Panc1 (cell line): Measurements from ENCODE around the gene ITGA3. TPM values are rescaled to one million over a fixed set of nuclear protein-coding genes. Genes with fewer than 3 reads are reported as not detected.
"Not testable (repeated sequence)": the region's sequence is repeated elsewhere in the genome, so short reads cannot be mapped to it uniquely, and the experiment has no call there.

ENCODE experiments used
- ATAC-seq: fragments of 200-7000 bp; cut with Tn5 transposase; 2 replicates; pipeline ENCODE4 v1.9.1; 2020; ENCODE audit warnings: mild to moderate bottlenecking, moderate library complexity
- BruUV-seq: library from RNA; stranded (reverse); fragments of 400-500 nt; replicated peaks from 2 replicates; lab custom pipeline; 2021; lab: Mats Ljungman, UMichigan
- CTCF ChIA-PET: fragments of 300-600 bp; sonication (Branson Sonifier 250); formaldehyde crosslinking; loops from one replicate; lab custom pipeline; 2022; ENCODE audit warnings: antibody characterized with exemption; lab: Charles Lee
- POLR2A ChIA-PET: fragments of 300-600 bp; sonication (Branson Sonifier 250); formaldehyde crosslinking; loops from one replicate; lab custom pipeline; 2022; ENCODE audit warnings: antibody characterized with exemption; lab: Charles Lee
- DNase-seq: peaks from one replicate; pipeline ENCODE4 v3.0.0-alpha.2; 2010; ENCODE audit warnings: low read depth, low spot score
- H3K27ac ChIP-seq: 2 replicates; pipeline ENCODE4 v1.5.1; 2011; ENCODE audit warnings: mild to moderate bottlenecking, low read length, inconsistent platforms
- H3K27me3 ChIP-seq: fragments of 200-500 bp; sonication (Bioruptor generic); 2 replicates; pipeline ENCODE4 v1.6.0; 2014; ENCODE audit warnings: low read length, inconsistent platforms; ENCODE audit not compliant: control insufficient read depth, insufficient read depth
- H3K36me3 ChIP-seq: fragments of 200-500 bp; sonication (Bioruptor generic); 2 replicates; pipeline ENCODE4 v1.5.1; 2014; ENCODE audit warnings: inconsistent platforms, mild to moderate bottlenecking, low read length, moderate library complexity; ENCODE audit not compliant: control insufficient read depth, insufficient read depth
- H3K4me1 ChIP-seq: 2 replicates; pipeline ENCODE4 v1.5.1; 2011; ENCODE audit warnings: inconsistent platforms, mild to moderate bottlenecking, low read length, moderate library complexity; ENCODE audit not compliant: control insufficient read depth, insufficient read depth
- H3K4me3 ChIP-seq, 2 experiments: 2 replicates each; pipeline ENCODE4 v1.5.1; 2011 to 2012; ENCODE audit warnings: low read depth in 2 of 2, low read length in 2 of 2, mild to moderate bottlenecking in 2 of 2, inconsistent platforms in 1 of 2, moderate library complexity in 1 of 2
- H3K9me3 ChIP-seq: fragments of 200-500 bp; sonication (Bioruptor generic); 2 replicates; pipeline ENCODE4 v1.5.1; 2014; ENCODE audit warnings: low read depth, mild to moderate bottlenecking, inconsistent platforms, low read length, moderate library complexity; ENCODE audit not compliant: control insufficient read depth, insufficient read depth
- POLR2AphosphoS5 ChIP-seq: IDR thresholded peaks from 2 replicates; pipeline ENCODE4 v1.6.1; 2012; ENCODE audit warnings: mild to moderate bottlenecking, low read depth, low read length, moderate library complexity
- SIN3A ChIP-seq: IDR thresholded peaks from 2 replicates; pipeline ENCODE4 v1.6.1; 2012; ENCODE audit warnings: low read depth, mild to moderate bottlenecking, low read length, moderate library complexity, borderline replicate concordance; ENCODE audit not compliant: insufficient read depth
- TCF7L2 ChIP-seq: IDR thresholded peaks from 2 replicates; pipeline ENCODE4 v1.6.1; 2011; ENCODE audit warnings: mild to moderate bottlenecking, low read depth, low read length, inconsistent platforms
- in situ Hi-C: cut with HindIII; loops from 2 replicates; pipeline ENCODE4 v1.10.0; 2016; ENCODE audit warnings: low sequenced_read_pairs, low pct_unique_long_range_greater_than_20kb
- intact Hi-C: fragments of 100-400 bp; cut with micrococcal nuclease; formaldehyde crosslinking; loops from one replicate; pipeline ENCODE4 v1.10.0; 2022; ENCODE audit not compliant: unreplicated experiment
- total RNA-seq: library from RNA; stranded (reverse); gene quantifications from one replicate; pipeline ENCODE4 v1.2.1, GENCODE V29; 2021; ENCODE audit not compliant: unreplicated experiment
- TF ChIP-seq, protein P1 (sequence below): fragments of 450-650 bp; IDR thresholded peaks from 2 replicates; pipeline ENCODE4 v1.5.1; 2017; ENCODE audit warnings: mild to moderate bottlenecking
- TF ChIP-seq, protein P2 (sequence below), 2 experiments: IDR thresholded peaks; 2 replicates each; pipeline ENCODE4 v1.6.1; 2011 to 2012; ENCODE audit warnings: low read depth in 2 of 2, control low read depth in 1 of 2, low read length in 1 of 2, mild to moderate bottlenecking in 1 of 2, moderate library complexity in 1 of 2; ENCODE audit not compliant: insufficient read depth in 1 of 2

Gene ITGA3
- total RNA-seq, 1 experiment from 2014 or later: 439 TPM

DNA sequence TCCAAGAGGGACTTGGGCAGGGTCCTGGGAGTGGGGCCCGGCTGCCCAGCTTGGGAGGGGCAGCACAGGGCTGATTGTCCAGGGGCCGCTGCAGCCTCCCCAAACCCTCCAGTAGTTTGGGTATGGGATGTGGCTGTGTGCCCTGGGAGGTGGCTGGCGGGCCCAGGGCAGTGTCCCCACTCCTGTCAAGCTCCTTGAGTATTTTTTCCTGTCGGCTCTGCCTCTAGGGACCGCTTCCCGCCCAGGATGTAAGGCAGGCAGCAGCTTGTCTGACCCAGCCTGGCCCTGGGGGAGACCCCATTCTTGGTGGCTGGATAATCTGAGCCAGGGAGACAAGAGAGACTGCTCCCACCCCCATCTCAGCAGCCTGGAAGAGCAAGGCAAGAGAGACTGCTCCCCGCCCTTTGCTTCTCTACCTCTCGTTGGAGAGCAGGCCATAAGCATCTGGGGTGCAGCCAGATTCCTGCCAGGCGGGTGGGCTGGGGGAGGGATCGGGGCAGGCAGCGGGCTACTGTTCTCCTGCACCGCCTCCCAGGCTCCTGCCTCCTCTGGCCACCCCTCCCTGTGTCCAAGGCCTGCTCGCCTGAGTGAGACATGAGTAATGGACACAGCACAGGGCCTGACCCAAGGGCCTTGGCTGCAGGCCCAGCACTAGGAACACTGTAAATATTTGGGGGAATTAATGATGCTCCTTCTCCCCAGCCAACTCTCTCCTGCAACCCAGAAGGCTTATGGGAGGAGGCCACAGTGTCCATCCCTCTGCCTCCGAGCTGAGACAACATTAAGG, 18.4 kb upstream of the ITGA3 start (continued):
- TF ChIP-seq, protein P1, sequence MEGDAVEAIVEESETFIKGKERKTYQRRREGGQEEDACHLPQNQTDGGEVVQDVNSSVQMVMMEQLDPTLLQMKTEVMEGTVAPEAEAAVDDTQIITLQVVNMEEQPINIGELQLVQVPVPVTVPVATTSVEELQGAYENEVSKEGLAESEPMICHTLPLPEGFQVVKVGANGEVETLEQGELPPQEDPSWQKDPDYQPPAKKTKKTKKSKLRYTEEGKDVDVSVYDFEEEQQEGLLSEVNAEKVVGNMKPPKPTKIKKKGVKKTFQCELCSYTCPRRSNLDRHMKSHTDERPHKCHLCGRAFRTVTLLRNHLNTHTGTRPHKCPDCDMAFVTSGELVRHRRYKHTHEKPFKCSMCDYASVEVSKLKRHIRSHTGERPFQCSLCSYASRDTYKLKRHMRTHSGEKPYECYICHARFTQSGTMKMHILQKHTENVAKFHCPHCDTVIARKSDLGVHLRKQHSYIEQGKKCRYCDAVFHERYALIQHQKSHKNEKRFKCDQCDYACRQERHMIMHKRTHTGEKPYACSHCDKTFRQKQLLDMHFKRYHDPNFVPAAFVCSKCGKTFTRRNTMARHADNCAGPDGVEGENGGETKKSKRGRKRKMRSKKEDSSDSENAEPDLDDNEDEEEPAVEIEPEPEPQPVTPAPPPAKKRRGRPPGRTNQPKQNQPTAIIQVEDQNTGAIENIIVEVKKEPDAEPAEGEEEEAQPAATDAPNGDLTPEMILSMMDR: no peak

DNA sequence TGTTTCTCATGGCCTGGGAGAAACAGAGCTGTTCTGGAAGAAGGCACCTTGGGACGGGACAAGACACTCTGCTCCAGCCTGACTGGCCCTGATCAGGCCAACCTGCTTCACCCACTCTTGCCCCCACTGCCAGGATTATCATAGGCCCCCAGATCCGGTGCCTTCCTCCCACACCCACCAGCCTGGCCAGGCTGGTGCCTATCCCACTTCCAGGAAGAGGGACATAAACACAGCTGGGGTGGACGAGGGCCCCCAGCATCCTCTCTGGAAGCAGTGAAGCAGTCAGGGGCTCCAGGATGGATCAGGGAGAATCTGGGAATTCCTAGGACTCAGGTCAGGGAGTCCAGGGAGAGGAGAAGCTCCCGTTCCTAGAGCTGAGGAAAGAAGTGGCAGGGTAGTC, 16.9 kb upstream of the ITGA3 start:
- DNase-seq (no peak), ATAC-seq (no peak)
- intact Hi-C loops: no loop called here
- Histone ChIP-seq H3K4me3 (no peak overlapping the region), H3K27ac (no peak overlapping the region), H3K36me3 (no peaks in the 10 kb centered on the region), H3K27me3 (no peaks in the 10 kb centered on the region), H3K4me1 (peaks cover 39% of the 10 kb centered on the region), H3K9me3 (no peaks in the 10 kb centered on the region)
- POLR2A ChIA-PET: no interaction called here
- TF ChIP-seq, protein P1: no peak
- TF ChIP-seq SIN3A (no peak), TCF7L2 (no peak), POLR2AphosphoS5 (no peak)
- TF ChIP-seq, protein P2, sequence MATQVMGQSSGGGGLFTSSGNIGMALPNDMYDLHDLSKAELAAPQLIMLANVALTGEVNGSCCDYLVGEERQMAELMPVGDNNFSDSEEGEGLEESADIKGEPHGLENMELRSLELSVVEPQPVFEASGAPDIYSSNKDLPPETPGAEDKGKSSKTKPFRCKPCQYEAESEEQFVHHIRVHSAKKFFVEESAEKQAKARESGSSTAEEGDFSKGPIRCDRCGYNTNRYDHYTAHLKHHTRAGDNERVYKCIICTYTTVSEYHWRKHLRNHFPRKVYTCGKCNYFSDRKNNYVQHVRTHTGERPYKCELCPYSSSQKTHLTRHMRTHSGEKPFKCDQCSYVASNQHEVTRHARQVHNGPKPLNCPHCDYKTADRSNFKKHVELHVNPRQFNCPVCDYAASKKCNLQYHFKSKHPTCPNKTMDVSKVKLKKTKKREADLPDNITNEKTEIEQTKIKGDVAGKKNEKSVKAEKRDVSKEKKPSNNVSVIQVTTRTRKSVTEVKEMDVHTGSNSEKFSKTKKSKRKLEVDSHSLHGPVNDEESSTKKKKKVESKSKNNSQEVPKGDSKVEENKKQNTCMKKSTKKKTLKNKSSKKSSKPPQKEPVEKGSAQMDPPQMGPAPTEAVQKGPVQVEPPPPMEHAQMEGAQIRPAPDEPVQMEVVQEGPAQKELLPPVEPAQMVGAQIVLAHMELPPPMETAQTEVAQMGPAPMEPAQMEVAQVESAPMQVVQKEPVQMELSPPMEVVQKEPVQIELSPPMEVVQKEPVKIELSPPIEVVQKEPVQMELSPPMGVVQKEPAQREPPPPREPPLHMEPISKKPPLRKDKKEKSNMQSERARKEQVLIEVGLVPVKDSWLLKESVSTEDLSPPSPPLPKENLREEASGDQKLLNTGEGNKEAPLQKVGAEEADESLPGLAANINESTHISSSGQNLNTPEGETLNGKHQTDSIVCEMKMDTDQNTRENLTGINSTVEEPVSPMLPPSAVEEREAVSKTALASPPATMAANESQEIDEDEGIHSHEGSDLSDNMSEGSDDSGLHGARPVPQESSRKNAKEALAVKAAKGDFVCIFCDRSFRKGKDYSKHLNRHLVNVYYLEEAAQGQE (IDR thresholded peaks at IDR 0.05; ENCODE audit: insufficient read depth in 1 of 2, low read depth in 2 of 2, low read length in 1 of 2): no peak
- no TSS peak for BruUV-seq
- in situ Hi-C loops: no loop called here
- CTCF ChIA-PET: no interaction called here

DNA sequence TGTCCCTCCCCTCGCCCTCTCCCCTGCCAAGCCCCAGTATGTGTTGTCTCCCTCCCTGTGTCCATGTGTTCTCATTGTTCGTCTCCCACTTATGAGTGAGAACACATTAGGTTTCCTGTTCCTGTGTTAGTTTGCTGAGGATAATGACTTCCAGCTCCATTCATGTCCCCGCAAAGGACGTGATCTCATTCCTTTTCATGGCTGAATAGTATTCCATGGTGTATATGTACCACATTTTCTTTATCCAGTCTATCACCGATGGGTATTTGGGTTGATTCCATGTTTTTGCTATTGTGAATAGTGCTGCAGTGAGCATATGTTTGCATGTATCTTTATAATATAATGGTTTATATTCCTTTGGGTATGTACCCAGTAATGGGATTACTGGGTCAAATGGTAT, 15.4 kb upstream of the ITGA3 start:
- DNase-seq, H3K27ac ChIP-seq, H3K9me3 ChIP-seq, CTCF ChIA-PET, H3K27me3 ChIP-seq, H3K4me3 ChIP-seq, BruUV-seq, in situ Hi-C loops, POLR2A ChIA-PET, intact Hi-C loops, H3K36me3 ChIP-seq, ATAC-seq: not testable (repeated sequence)
- peaks cover 44% of the 10 kb centered on the region for H3K4me1 ChIP-seq
